Calu3 (cell line): Measurements from ENCODE around the gene PINLYP. TPM values are rescaled to one million over a fixed set of nuclear protein-coding genes. Genes with fewer than 3 reads are reported as not detected.
A peak's percentile ranks its signal among the peaks of the same experiment; 100 is the strongest.

Source experiments
- BruUV-seq: library from RNA; stranded (reverse); fragments of 400-500 nt; replicated peaks from 2 replicates; lab custom pipeline; 2021; lab: Mats Ljungman, UMichigan
- CTCF ChIA-PET: fragments of 300-600 bp; sonication (Branson Sonifier 250); formaldehyde crosslinking; loops from one replicate; lab custom pipeline; 2022; ENCODE audit warnings: antibody characterized with exemption; lab: Charles Lee
- DNase-seq: peaks from one replicate; pipeline ENCODE4 v3.0.0; 2022
- H3K27ac Mint-ChIP-seq: one replicate; pipeline ENCODE4 v1.8.0; 2022; ENCODE audit warnings: mixed read lengths; ENCODE audit not compliant: unreplicated experiment
- H3K27me3 Mint-ChIP-seq: one replicate; pipeline ENCODE4 v1.8.0; 2022; ENCODE audit warnings: mixed read lengths; ENCODE audit not compliant: unreplicated experiment
- H3K36me3 Mint-ChIP-seq: one replicate; pipeline ENCODE4 v1.8.0; 2022; ENCODE audit warnings: mild to moderate bottlenecking, moderate library complexity, mixed read lengths; ENCODE audit not compliant: insufficient read depth, unreplicated experiment
- H3K4me1 Mint-ChIP-seq: one replicate; pipeline ENCODE4 v1.8.0; 2022; ENCODE audit warnings: mild to moderate bottlenecking, low read depth, mixed read lengths; ENCODE audit not compliant: unreplicated experiment
- H3K4me3 Mint-ChIP-seq: one replicate; pipeline ENCODE4 v1.8.0; 2022; ENCODE audit warnings: mild to moderate bottlenecking, low read depth, moderate library complexity, mixed read lengths; ENCODE audit not compliant: unreplicated experiment
- H3K9me3 Mint-ChIP-seq: one replicate; pipeline ENCODE4 v1.8.0; 2022; ENCODE audit warnings: low read depth, mixed read lengths; ENCODE audit not compliant: unreplicated experiment
- intact Hi-C: fragments of 100-400 bp; cut with micrococcal nuclease; formaldehyde crosslinking; loops from one replicate; pipeline ENCODE4 v1.10.0; 2022; ENCODE audit not compliant: unreplicated experiment
- total RNA-seq: library from RNA; stranded (reverse); gene quantifications from 2 replicates; pipeline ENCODE4 v1.2.3, GENCODE V29; 2022
- TF ChIP-seq, protein P1 (sequence below): fragments of 200-600 bp; IDR thresholded peaks from one replicate; pipeline ENCODE4 v1.8.0; 2022; ENCODE audit warnings: antibody characterized with exemption; ENCODE audit not compliant: unreplicated experiment

The PINLYP gene
- total RNA-seq, 1 experiment from 2014 or later: 0.17 TPM

DNA sequence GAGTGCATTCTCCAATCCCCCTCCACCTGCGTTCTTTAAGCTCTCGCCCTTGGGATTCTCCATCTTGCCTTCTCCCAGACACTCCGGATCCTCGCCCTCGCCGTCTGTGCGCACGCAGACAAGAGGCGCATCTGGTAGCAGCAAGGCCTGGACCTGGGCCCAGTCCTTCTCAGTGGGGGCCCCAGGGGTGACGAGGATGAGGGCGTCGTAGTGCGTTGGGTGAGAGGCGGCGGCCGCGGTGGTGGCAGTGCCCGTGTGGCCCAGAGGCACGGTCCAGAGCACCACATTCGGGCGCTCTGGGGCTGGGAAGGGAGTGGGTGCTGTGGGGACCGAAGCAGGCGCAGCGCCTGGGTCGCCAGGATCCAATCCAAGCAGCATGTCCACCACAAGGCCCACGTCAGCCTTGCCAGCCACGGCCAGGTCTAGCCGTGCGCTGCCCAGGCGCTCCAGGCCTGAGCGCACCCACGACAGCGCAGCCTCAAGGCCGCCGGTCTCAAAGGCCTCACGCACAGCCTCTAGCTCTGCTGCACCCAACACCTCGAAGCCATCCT is 17.3 kb downstream of the PINLYP start:
- CTCF ChIA-PET: no interaction called here
- Mint-ChIP-seq H3K36me3 (peaks cover 65% of the 10 kb centered on the region), H3K27ac (no peak overlapping the region), H3K4me3 (peak overlapping the region; percentile 25), H3K9me3 (no peaks in the 10 kb centered on the region), H3K4me1 (peaks cover 25% of the 10 kb centered on the region), H3K27me3 (no peaks in the 10 kb centered on the region)
- intact Hi-C loops: no loop called here
- BruUV-seq: no TSS peak
- TF ChIP-seq, protein P1, sequence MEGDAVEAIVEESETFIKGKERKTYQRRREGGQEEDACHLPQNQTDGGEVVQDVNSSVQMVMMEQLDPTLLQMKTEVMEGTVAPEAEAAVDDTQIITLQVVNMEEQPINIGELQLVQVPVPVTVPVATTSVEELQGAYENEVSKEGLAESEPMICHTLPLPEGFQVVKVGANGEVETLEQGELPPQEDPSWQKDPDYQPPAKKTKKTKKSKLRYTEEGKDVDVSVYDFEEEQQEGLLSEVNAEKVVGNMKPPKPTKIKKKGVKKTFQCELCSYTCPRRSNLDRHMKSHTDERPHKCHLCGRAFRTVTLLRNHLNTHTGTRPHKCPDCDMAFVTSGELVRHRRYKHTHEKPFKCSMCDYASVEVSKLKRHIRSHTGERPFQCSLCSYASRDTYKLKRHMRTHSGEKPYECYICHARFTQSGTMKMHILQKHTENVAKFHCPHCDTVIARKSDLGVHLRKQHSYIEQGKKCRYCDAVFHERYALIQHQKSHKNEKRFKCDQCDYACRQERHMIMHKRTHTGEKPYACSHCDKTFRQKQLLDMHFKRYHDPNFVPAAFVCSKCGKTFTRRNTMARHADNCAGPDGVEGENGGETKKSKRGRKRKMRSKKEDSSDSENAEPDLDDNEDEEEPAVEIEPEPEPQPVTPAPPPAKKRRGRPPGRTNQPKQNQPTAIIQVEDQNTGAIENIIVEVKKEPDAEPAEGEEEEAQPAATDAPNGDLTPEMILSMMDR: no peak
- DNase-seq: no peak

DNA sequence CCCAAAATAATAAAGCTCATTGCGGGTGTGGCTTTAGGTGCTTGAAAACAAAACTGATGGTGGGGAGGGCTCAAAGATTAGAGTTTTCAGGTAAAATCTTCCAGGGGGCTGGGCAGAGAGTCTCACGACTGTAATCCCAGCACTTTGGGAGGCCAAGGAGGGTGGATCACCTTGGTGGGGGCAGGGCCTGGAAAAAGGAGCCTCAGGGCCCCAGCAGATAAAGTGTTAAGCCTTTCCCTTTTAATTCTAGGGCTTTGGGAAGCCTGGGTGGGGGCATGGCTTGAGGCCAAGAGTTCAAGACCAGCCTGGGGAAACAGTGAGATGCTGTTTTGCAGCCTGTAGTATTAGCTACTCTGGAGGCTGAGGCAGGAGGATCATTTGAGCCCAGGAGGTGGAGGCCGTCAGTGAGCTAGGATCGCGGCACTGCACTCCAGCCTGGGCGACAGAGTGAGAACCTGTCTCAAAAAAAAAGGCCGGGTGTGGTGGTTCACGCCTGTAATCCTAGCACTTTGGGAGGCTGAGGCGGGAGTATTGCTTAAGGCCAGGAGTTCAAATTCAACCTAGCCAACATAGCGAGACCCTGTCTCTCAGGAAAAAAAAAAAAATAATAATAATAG is 18.6 kb downstream of the PINLYP start:
- no peak overlapping the region for H3K27ac Mint-ChIP-seq
- BruUV-seq: no TSS peak
- CTCF ChIA-PET: interaction anchor here (0.6 kb wide), 2 partner anchors 66 to 813 kb away, joined by 3 to 5 read pairs; no protein-coding TSS in a partner anchor
- no peaks in the 10 kb centered on the region for H3K9me3 Mint-ChIP-seq
- peaks cover 31% of the 10 kb centered on the region for H3K4me1 Mint-ChIP-seq
- TF ChIP-seq, protein P1: no peak
- H3K27me3 Mint-ChIP-seq: no peaks in the 10 kb centered on the region
- intact Hi-C loops: no loop called here
- no peak for DNase-seq
- peak overlapping the region; percentile 99 for H3K4me3 Mint-ChIP-seq
- H3K36me3 Mint-ChIP-seq: peaks cover 63% of the 10 kb centered on the region

DNA sequence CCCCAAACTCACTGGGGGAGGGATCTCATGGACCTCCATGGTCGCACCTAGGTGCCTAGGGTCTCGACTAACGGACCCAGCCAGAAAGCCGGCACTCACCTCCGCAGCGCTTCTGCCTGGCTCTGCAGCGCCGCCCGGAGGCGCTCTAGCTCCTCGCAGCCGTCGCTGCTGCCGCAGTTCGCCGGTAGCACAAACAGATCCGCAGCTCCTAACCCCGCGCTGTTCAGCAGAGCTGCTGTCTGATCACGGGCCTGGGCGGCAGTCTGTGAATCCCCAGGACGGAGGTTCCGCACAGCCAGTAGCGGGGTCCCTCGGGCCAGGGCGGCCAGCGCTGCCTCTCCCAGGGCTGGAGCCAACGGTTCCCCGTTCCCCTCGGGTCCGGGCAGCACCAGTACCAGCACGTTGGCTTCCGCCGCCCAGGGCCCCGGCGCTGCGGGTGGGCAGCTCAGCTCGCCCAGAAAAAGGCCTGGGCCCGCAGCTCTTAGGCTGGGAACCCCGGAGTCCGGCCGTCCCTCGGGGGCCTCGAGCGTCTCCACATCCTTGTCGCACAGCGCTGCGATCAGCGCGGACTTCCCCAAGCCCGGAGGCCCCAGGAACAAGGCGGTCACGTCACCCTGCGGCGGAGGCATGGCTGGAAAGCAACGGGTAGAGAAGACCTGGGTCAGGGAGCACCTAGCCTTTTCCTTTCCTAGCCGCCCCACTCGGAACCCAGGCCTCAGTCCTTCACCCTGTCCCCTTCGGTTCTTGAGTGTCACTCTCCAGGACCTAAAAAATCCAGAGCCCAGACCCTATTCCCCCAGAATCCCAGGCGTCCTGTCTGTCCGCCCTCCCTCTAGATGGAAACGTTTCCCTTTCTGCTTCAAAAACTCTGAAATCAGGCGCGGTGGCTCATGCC is 19.4 kb downstream of the PINLYP start:
- peak overlapping the region; percentile 98 for H3K27ac Mint-ChIP-seq
- peak; percentile 55 for DNase-seq
- no peaks in the 10 kb centered on the region for H3K27me3 Mint-ChIP-seq
- peaks cover 67% of the 10 kb centered on the region for H3K36me3 Mint-ChIP-seq
- H3K4me1 Mint-ChIP-seq: peaks cover 31% of the 10 kb centered on the region
- CTCF ChIA-PET: interaction anchor here (0.6 to 1.6 kb wide), 6 partner anchors 11 to 812 kb away, joined by 3 to 10 read pairs (median 5); partner anchors contain the start of gene PLAUR
- TF ChIP-seq, protein P1: no peak
- intact Hi-C loops: no loop called here
- BruUV-seq: no TSS peak
- H3K9me3 Mint-ChIP-seq: no peaks in the 10 kb centered on the region
- peak overlapping the region; percentile 99 for H3K4me3 Mint-ChIP-seq

DNA sequence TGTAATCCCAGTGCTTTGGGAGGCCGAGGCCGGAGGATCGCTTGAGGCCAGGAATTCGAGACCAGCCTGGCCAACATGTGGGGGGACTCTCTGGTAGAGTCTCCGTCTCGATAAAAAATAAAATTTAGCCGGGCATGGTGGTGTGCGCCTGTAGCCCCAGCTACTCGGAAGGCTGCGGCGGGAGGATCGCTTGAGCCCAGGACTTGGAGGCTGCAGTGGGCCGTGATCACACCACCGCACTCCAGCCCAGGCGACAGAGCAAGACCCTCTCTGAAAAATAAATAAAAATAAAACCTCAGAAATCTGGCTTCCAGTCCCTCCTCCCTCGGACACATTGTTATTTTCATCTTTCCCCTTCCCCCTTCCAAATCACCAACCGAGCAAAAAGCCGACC is 20.0 kb downstream of the PINLYP start:
- TF ChIP-seq, protein P1: no peak
- Mint-ChIP-seq H3K4me3 (peak overlapping the region; percentile 99), H3K4me1 (peaks cover 31% of the 10 kb centered on the region), H3K27me3 (no peaks in the 10 kb centered on the region), H3K36me3 (peaks cover 65% of the 10 kb centered on the region), H3K9me3 (no peaks in the 10 kb centered on the region), H3K27ac (peak overlapping the region; percentile 98)
- peak; percentile 26 for DNase-seq
- CTCF ChIA-PET: interaction anchor here (0.8 to 1.6 kb wide), 13 partner anchors 10 to 214 kb away, joined by 3 to 10 read pairs (median 4); partner anchors contain the start of gene PLAUR
- TSS peak; percentile 89 for BruUV-seq
- intact Hi-C loops: no loop called here
